ENCODE data around the gene INTS1. TPM values are rescaled to one million over a fixed set of nuclear protein-coding genes. Genes with fewer than 3 reads are reported as not detected.
A peak's percentile ranks its signal among the peaks of the same experiment; 100 is the strongest.

Gene INTS1
- polyA plus RNA-seq, 2 of the 4 experiments (the other 2 are of a cell fraction): 14.6 to 48.1 TPM

DNA sequence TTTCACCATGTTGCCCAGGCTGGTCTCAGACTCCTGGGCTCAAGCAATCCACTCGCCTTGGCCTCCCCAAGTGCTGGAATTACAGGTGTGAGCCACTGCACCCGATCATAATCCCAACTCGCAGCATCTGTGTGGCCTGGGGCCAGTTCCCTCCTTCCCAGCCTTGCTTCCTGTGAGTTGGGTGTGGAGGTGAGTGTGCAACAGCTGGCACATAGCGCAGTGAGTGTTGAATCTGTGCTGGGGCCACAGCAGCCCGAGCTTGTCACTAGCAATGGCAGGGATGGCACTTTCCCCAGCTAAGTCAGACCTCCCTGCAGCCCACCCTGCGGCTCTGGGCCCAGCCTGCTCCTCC lies 39.6 kb upstream of the INTS1 start:
- DNase-seq (ENCODE audit: low read depth in 1 of 2, low spot score in 1 of 2) (peak in 1 of 2 experiments; percentile 73), FAIRE-seq (no peak), ATAC-seq (peak in 1 of 2 experiments; percentile 0; a peak in 2 of 6 replicates)
- H3K9me3 ChIP-seq: no peaks in the 10 kb centered on the region
- WGBS (ENCODE audit: missing lambda C conversion rate): 66% methylated on average over 6 of the region's 6 CpGs
- ChIA-PET CTCF (interaction anchor here (0.6 to 18.4 kb wide), 4 partner anchors 13 to 39 kb away, joined by 3 to 204 read pairs (median 4); partner anchors contain the start of gene TMEM184A), POLR2A (interaction anchor here (1.0 to 4.3 kb wide), 2 partner anchors 12 to 36 kb away, joined by 3 to 24 read pairs; partner anchors contain the start of gene TMEM184A)
- peak overlapping the region; percentile 97 to 98 for H3K27ac ChIP-seq
- peaks cover 93% of the 10 kb centered on the region for H3K4me1 ChIP-seq
- no peak overlapping the region for H3K4me3 ChIP-seq
- no peak overlapping the region; the same call in 2 of the 3 replicates for H3K4me2 ChIP-seq
- TF ChIP-seq JUNB (IDR thresholded peaks at IDR 0.05): no peak
- TF ChIP-seq POLR2AphosphoS2 (conservative IDR thresholded peaks at IDR 0.05; ENCODE audit: low read length): peak; percentile 89
- TF ChIP-seq CHD2 (IDR thresholded peaks at IDR 0.05; ENCODE audit: low read length, partially characterized antibody): no peak
- no peak for TF ChIP-seq CBX2 (IDR thresholded peaks at IDR 0.05; ENCODE audit: borderline replicate concordance, low read depth)
- no peak for TF ChIP-seq RARB (CRISPR knock-in tag; IDR thresholded peaks at IDR 0.05)
- peak in 1 of 2 experiments; percentile 4; a peak in 2 of 5 replicates for TF ChIP-seq JUN (IDR thresholded peaks at IDR 0.05)
- no peak for TF ChIP-seq MAZ (IDR thresholded peaks at IDR 0.05; ENCODE audit: borderline replicate concordance, low read depth, low read length)
- TF ChIP-seq RCOR1 (IDR thresholded peaks at IDR 0.05; ENCODE audit: low read depth, low read length): no peak

DNA sequence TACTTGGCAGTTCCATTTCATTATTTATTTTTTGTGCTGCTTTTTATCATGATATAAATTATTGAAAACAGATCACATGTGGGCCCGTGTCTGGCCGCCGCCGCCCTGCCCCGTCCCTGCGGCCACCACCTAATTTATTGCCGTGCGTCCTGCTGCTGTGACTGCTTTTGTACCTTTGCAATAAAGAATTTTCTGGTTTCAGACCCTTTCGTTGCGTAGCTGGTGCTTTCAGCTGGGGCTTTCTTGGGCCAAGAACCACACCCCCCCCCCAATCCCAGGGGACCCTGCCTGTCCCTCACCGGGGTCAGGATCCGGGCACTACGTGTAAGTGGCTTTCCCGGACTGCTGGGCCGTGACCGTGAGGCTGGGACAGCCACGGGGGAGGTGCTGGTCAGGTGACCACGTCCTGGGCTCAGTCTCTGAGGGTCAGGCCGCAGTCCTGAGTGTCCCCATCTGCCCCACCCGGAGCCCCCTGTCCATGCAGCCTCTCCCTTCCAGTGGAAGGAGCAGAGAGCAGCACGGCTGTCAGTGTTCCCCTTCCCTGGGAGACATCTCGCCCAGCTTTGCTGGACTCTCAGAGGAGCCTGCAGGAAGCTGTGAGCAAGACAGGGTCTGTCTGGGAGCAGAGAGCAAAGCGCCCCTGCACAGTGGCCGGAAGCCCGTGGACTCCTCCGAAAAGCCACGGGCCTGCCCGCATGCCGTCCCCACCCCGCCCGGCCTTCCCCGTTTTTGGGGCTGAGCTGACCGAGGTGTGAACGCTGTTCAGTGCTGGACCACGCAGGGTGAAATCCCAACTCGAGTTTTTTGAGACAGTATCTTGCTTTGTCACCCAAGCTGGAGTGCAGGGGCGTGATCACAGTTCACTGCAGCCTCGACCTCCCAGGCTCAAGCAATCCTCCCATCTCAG lies 38.9 kb upstream of the INTS1 start:
- H3K4me3 ChIP-seq: no peak overlapping the region
- POLR2A ChIA-PET: interaction anchor here (1.0 to 4.3 kb wide), 2 partner anchors 12 to 35 kb away, joined by 3 to 24 read pairs; partner anchors contain the start of gene TMEM184A
- H3K27ac ChIP-seq: peak overlapping the region; percentile 97 to 98
- WGBS (ENCODE audit: missing lambda C conversion rate): 73% methylated on average over 24 of the region's 38 CpGs
- CTCF ChIA-PET: interaction anchor here (0.6 to 18.4 kb wide), 6 partner anchors 10 to 38 kb away, joined by 3 to 204 read pairs (median 4); partner anchors contain the start of gene TMEM184A
- peaks cover 99% of the 10 kb centered on the region for H3K4me1 ChIP-seq
- peak in 1 of 2 experiments; percentile 74 for DNase-seq (ENCODE audit: low read depth in 1 of 2, low spot score in 1 of 2)
- ATAC-seq: peak; percentile 0 to 1; a peak in 1 of 6 replicates
- FAIRE-seq: no peak
- H3K4me2 ChIP-seq: peak overlapping the region; percentile 1; the same call in 2 of the 3 replicates
- no peaks in the 10 kb centered on the region for H3K9me3 ChIP-seq
- TF ChIP-seq ZC3H11A (IDR thresholded peaks at IDR 0.05) (no peak), FOSB (CRISPR knock-in tag; IDR thresholded peaks at IDR 0.05) (peak; percentile 76), EHF (CRISPR knock-in tag; IDR thresholded peaks at IDR 0.05) (peak; percentile 56; the same call in 1 of the 2 replicates), KDM1A (IDR thresholded peaks at IDR 0.05; ENCODE audit: low read depth) (no peak), HOXB5 (CRISPR knock-in tag; IDR thresholded peaks at IDR 0.05) (0 out of 2 replicates have a peak, but pooled peaks have one; percentile 9), HDAC2 (IDR thresholded peaks at IDR 0.05) (no peak), NFE2L2 (conservative IDR thresholded peaks at IDR 0.05; ENCODE audit: low read length) (no peak), ZSCAN20 (CRISPR knock-in tag; IDR thresholded peaks at IDR 0.05) (no peak), HOXB13 (CRISPR knock-in tag; IDR thresholded peaks at IDR 0.05; ENCODE audit: low read depth) (no peak), ZNF302 (CRISPR knock-in tag; IDR thresholded peaks at IDR 0.05) (no peak), TFCP2L1 (CRISPR knock-in tag; IDR thresholded peaks at IDR 0.05) (peak; percentile 47; the same call in 1 of the 2 replicates), ESRRA (IDR thresholded peaks at IDR 0.05; ENCODE audit: borderline replicate concordance, low read length) (no peak), POLR2AphosphoS2 (conservative IDR thresholded peaks at IDR 0.05; ENCODE audit: low read length) (peak; percentile 91), MYC (IDR thresholded peaks at IDR 0.05; ENCODE audit: borderline replicate concordance, low read length) (no peak), JUNB (IDR thresholded peaks at IDR 0.05) (no peak), PHF8 (IDR thresholded peaks at IDR 0.05; ENCODE audit: borderline replicate concordance, low read depth) (no peak), FOSL2 (IDR thresholded peaks at IDR 0.05) (no peak), FOSL2 (CRISPR knock-in tag; IDR thresholded peaks at IDR 0.05) (no peak), POLR2A (IDR thresholded peaks at IDR 0.05; ENCODE audit: low read length) (peak; percentile 27; the same call in 1 of the 2 replicates), CBX2 (IDR thresholded peaks at IDR 0.05; ENCODE audit: borderline replicate concordance, low read depth) (no peak), JUN (IDR thresholded peaks at IDR 0.05) (peak; percentile 64 to 77; a peak in 3 of 5 replicates), FOXS1 (CRISPR knock-in tag; IDR thresholded peaks at IDR 0.05) (no peak), KDM5A (IDR thresholded peaks at IDR 0.05) (no peak), CHD2 (IDR thresholded peaks at IDR 0.05; ENCODE audit: low read length, partially characterized antibody) (peak; percentile 22), MAZ (IDR thresholded peaks at IDR 0.05; ENCODE audit: borderline replicate concordance, low read depth, low read length) (no peak)
- TF ChIP-seq, protein P1, sequence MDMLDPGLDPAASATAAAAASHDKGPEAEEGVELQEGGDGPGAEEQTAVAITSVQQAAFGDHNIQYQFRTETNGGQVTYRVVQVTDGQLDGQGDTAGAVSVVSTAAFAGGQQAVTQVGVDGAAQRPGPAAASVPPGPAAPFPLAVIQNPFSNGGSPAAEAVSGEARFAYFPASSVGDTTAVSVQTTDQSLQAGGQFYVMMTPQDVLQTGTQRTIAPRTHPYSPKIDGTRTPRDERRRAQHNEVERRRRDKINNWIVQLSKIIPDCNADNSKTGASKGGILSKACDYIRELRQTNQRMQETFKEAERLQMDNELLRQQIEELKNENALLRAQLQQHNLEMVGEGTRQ (IDR thresholded peaks at IDR 0.05): peak; percentile 49; the same call in 1 of the 2 replicates
- TF ChIP-seq, protein P2, sequence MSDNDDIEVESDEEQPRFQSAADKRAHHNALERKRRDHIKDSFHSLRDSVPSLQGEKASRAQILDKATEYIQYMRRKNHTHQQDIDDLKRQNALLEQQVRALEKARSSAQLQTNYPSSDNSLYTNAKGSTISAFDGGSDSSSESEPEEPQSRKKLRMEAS (IDR thresholded peaks at IDR 0.05): no peak
- TF ChIP-seq, protein P3, sequence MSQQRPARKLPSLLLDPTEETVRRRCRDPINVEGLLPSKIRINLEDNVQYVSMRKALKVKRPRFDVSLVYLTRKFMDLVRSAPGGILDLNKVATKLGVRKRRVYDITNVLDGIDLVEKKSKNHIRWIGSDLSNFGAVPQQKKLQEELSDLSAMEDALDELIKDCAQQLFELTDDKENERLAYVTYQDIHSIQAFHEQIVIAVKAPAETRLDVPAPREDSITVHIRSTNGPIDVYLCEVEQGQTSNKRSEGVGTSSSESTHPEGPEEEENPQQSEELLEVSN (IDR thresholded peaks at IDR 0.05; ENCODE audit: borderline replicate concordance, low read depth): peak; percentile 44; the same call in 1 of the 2 replicates
- TF ChIP-seq, protein P4, sequence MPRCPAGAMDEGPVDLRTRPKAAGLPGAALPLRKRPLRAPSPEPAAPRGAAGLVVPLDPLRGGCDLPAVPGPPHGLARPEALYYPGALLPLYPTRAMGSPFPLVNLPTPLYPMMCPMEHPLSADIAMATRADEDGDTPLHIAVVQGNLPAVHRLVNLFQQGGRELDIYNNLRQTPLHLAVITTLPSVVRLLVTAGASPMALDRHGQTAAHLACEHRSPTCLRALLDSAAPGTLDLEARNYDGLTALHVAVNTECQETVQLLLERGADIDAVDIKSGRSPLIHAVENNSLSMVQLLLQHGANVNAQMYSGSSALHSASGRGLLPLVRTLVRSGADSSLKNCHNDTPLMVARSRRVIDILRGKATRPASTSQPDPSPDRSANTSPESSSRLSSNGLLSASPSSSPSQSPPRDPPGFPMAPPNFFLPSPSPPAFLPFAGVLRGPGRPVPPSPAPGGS (IDR thresholded peaks at IDR 0.05): peak; percentile 77
- TF ChIP-seq, protein P5, sequence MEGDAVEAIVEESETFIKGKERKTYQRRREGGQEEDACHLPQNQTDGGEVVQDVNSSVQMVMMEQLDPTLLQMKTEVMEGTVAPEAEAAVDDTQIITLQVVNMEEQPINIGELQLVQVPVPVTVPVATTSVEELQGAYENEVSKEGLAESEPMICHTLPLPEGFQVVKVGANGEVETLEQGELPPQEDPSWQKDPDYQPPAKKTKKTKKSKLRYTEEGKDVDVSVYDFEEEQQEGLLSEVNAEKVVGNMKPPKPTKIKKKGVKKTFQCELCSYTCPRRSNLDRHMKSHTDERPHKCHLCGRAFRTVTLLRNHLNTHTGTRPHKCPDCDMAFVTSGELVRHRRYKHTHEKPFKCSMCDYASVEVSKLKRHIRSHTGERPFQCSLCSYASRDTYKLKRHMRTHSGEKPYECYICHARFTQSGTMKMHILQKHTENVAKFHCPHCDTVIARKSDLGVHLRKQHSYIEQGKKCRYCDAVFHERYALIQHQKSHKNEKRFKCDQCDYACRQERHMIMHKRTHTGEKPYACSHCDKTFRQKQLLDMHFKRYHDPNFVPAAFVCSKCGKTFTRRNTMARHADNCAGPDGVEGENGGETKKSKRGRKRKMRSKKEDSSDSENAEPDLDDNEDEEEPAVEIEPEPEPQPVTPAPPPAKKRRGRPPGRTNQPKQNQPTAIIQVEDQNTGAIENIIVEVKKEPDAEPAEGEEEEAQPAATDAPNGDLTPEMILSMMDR (IDR thresholded peaks at IDR 0.05): peak; percentile 2; the same call in 1 of the 3 replicates

Data from A549 (cell line).